Measurements from ENCODE around the gene UCMA.
A peak's percentile ranks its signal among the peaks of the same experiment; 100 is the strongest.
"Not testable (repeated sequence)": the region's sequence is repeated elsewhere in the genome, so short reads cannot be mapped to it uniquely, and the experiment has no call there.

The UCMA gene

GRCh38 chr10:13234172-13234571, at the start of gene UCMA:
Gene UCMA (minus strand): TSS chr10:13234374. CDS start chr10:13234258, 116 bp downstream.
- DNase-seq = no peak

- not testable (repeated sequence) for DNase-seq
These were observed 48.2 kb upstream of the UCMA start for GRCh38 chr10:13282348-13282747.

GRCh38 chr10:13276749-13277365, 42.7 kb upstream of the UCMA start:
- no peak for DNase-seq

GRCh38 chr10:13276146-13276545, 42.0 kb upstream of the UCMA start:
- not testable (repeated sequence) for DNase-seq

GRCh38 chr10:13272164-13272571, 38.0 kb upstream of the UCMA start:
- DNase-seq = no peak

GRCh38 chr10:13271552-13272163, 37.5 kb upstream of the UCMA start:
- DNase-seq = peak in 2 of 4 experiments; percentile 12 to 54

GRCh38 chr10:13270877-13271551, 36.8 kb upstream of the UCMA start:
- no peak for DNase-seq

GRCh38 chr10:13268841-13269240, 34.7 kb upstream of the UCMA start:
- DNase-seq = no peak

- no peak for DNase-seq
These were observed 34.1 kb upstream of the UCMA start for GRCh38 chr10:13268310-13268709.

GRCh38 chr10:13263591-13263990, 29.4 kb upstream of the UCMA start:
- no peak for DNase-seq

- DNase-seq = no peak
These were observed 28.3 kb upstream of the UCMA start for GRCh38 chr10:13262433-13262832.

GRCh38 chr10:13257621-13258140, 23.5 kb upstream of the UCMA start:
- no peak for DNase-seq

- DNase-seq = no peak
These were observed 22.5 kb upstream of the UCMA start for GRCh38 chr10:13256627-13257026.

GRCh38 chr10:13253726-13254125, 19.6 kb upstream of the UCMA start:
- no peak for DNase-seq

GRCh38 chr10:13247784-13248183, 13.6 kb upstream of the UCMA start:
- no peak for DNase-seq

- no peak for DNase-seq
These were observed 13.1 kb upstream of the UCMA start for GRCh38 chr10:13247246-13247645.

GRCh38 chr10:13242260-13242659, 8.1 kb upstream of the UCMA start:
- not testable (repeated sequence) for DNase-seq

- DNase-seq = no peak
These were observed 7.4 kb upstream of the UCMA start for GRCh38 chr10:13241613-13242012.

GRCh38 chr10:13239923-13240322, 5.7 kb upstream of the UCMA start:
- no peak for DNase-seq

- no peak for DNase-seq
These were observed 4.3 kb upstream of the UCMA start for GRCh38 chr10:13238271-13239077.

- no peak for DNase-seq
These were observed 2.5 kb upstream of the UCMA start for GRCh38 chr10:13236638-13237037.

- DNase-seq = not testable (repeated sequence)
These were observed 562 bp upstream of the UCMA start for GRCh38 chr10:13234736-13235135.

GRCh38 chr10:13233358-13233757, 816 bp downstream of the UCMA start:
- no peak for DNase-seq

Data from activated naive CD4-positive, alpha-beta T cell (primary cell).